HepG2 (cell line): ENCODE measurements around the gene NSD1. TPM values are rescaled to one million over a fixed set of nuclear protein-coding genes. Genes with fewer than 3 reads are reported as not detected.

Experiments used
- ARNT2 ChIP-seq: sonication (generic); formaldehyde crosslinking; IDR thresholded peaks from 2 replicates; pipeline ENCODE4 v1.8.0; 2022; ENCODE audit warnings: mild to moderate bottlenecking, low read depth, missing genetic modification reagents, moderate library complexity
- ASH2L ChIP-seq: fragments of 300-600, 200-600 bp; sonication (generic); IDR thresholded peaks from 2 replicates; pipeline ENCODE4 v1.7.0; 2017; ENCODE audit warnings: low read depth, mild to moderate bottlenecking, moderate library complexity, mixed read lengths, low read length; ENCODE audit not compliant: insufficient read length
- ATF7 ChIP-seq, 2 experiments: fragments of 450-650 bp in 1 of 2; sonication (generic) in 1 of 2; formaldehyde crosslinking in 1 of 2; IDR thresholded peaks; 2 replicates each; pipeline versions ENCODE4 v1.4.0 to v1.6.1; 2016 to 2020; ENCODE audit warnings: antibody characterized with exemption in 1 of 2, mild to moderate bottlenecking in 1 of 2, missing genetic modification reagents in 1 of 2
- CSRNP1 ChIP-seq: sonication (generic); formaldehyde crosslinking; IDR thresholded peaks from 2 replicates; pipeline ENCODE4 v1.8.1; 2023; ENCODE audit warnings: mild to moderate bottlenecking, missing genetic modification reagents
- GATA4 ChIP-seq: sonication (generic); IDR thresholded peaks from 2 replicates; pipeline ENCODE4 v1.6.1; 2016; ENCODE audit warnings: antibody characterized with exemption, low read depth, borderline replicate concordance
- IRF2 ChIP-seq: IDR thresholded peaks from 2 replicates; pipeline ENCODE4 v1.6.1; 2018; ENCODE audit warnings: missing genetic modification reagents, missing compliant biosample characterization
- KAT7 ChIP-seq: IDR thresholded peaks from 2 replicates; pipeline ENCODE4 v1.6.1; 2018; ENCODE audit warnings: borderline replicate concordance, missing compliant biosample characterization
- MED13 ChIP-seq: sonication (generic); formaldehyde crosslinking; IDR thresholded peaks from 2 replicates; pipeline ENCODE4 v1.5.0; 2020; ENCODE audit warnings: missing genetic modification reagents
- MIER2 ChIP-seq: IDR thresholded peaks from 2 replicates; pipeline ENCODE4 v1.6.1; 2016; ENCODE audit warnings: missing biosample characterization, missing genetic modification reagents
- REL ChIP-seq: sonication (generic); formaldehyde crosslinking; conservative IDR thresholded peaks from 2 replicates; pipeline ENCODE4 v1.8.0; 2022; ENCODE audit warnings: mild to moderate bottlenecking, missing genetic modification reagents, moderate library complexity
- SNAPC5 ChIP-seq: sonication (generic); formaldehyde crosslinking; IDR thresholded peaks from 2 replicates; pipeline ENCODE4 v1.8.1; 2023; ENCODE audit warnings: mild to moderate bottlenecking, missing genetic modification reagents, borderline replicate concordance
- ZFP90 ChIP-seq: sonication (generic); formaldehyde crosslinking; IDR thresholded peaks from 2 replicates; pipeline ENCODE4 v1.8.0; 2022; ENCODE audit warnings: missing genetic modification reagents, mild to moderate bottlenecking, inconsistent platforms, borderline replicate concordance
- ZFX ChIP-seq: sonication (generic); formaldehyde crosslinking; IDR thresholded peaks from 2 replicates; pipeline ENCODE4 v1.4.0; 2020; ENCODE audit warnings: mild to moderate bottlenecking, low read depth, missing genetic modification reagents, moderate library complexity
- ZMYM3 ChIP-seq: sonication (generic); formaldehyde crosslinking; IDR thresholded peaks from 2 replicates; pipeline ENCODE4 v1.5.1; 2020; ENCODE audit warnings: mild to moderate bottlenecking, missing genetic modification reagents
- ZNF280B ChIP-seq: sonication (generic); formaldehyde crosslinking; IDR thresholded peaks from 2 replicates; pipeline ENCODE4 v1.5.0; 2020; ENCODE audit warnings: missing genetic modification reagents, mild to moderate bottlenecking, borderline replicate concordance
- ZNF292 ChIP-seq: sonication (generic); formaldehyde crosslinking; IDR thresholded peaks from 2 replicates; pipeline ENCODE4 v1.8.1; 2022; ENCODE audit warnings: mild to moderate bottlenecking, low read depth, missing genetic modification reagents, borderline replicate concordance
- ZNF30 ChIP-seq: sonication (generic); formaldehyde crosslinking; IDR thresholded peaks from 2 replicates; pipeline ENCODE4 v1.5.0; 2020; ENCODE audit warnings: mild to moderate bottlenecking, missing genetic modification reagents
- ZNF33A ChIP-seq: sonication (generic); formaldehyde crosslinking; IDR thresholded peaks from 2 replicates; pipeline ENCODE4 v1.5.1; 2020; ENCODE audit warnings: missing genetic modification reagents, mild to moderate bottlenecking, moderate library complexity, borderline replicate concordance
- ZNF552 ChIP-seq: sonication (generic); formaldehyde crosslinking; IDR thresholded peaks from 2 replicates; pipeline ENCODE4 v1.9.0; 2022; ENCODE audit warnings: missing genetic modification reagents, mild to moderate bottlenecking, borderline replicate concordance
- ZNF652 ChIP-seq: IDR thresholded peaks from 2 replicates; pipeline ENCODE4 v1.6.1; 2016; ENCODE audit warnings: low read depth, borderline replicate concordance
- ZNF7 ChIP-seq: IDR thresholded peaks from 2 replicates; pipeline ENCODE4 v1.6.1; 2016; ENCODE audit warnings: missing biosample characterization, missing genetic modification reagents
- ZSCAN25 ChIP-seq: sonication (generic); formaldehyde crosslinking; IDR thresholded peaks from 2 replicates; pipeline ENCODE4 v1.8.0; 2022; ENCODE audit warnings: mild to moderate bottlenecking, missing genetic modification reagents
- polyA plus RNA-seq, 8 experiments: library from polyadenylated mRNA; depleted of rRNA in 3 of 8; stranded (reverse) in 7 of 8; unstranded in 1 of 8; fragments of >200 nt; fragmentation: Illumina TruSeq in 4 of 8; extraction: Trizol in 4 of 8; gene quantifications; 2 replicates each; pipeline versions ENCODE4 v1.2.1 to v1.2.3, GENCODE V29; 2011 to 2016; ENCODE audit warnings: low read depth in 4 of 8, missing spikeins in 1 of 8, mixed read lengths in 1 of 8; ENCODE audit not compliant: insufficient read depth in 1 of 8
- total RNA-seq, 5 experiments: library from RNA; depleted of rRNA; stranded (reverse); fragments of >200 nt; fragmentation: Illumina TruSeq; extraction: Trizol; gene quantifications; 2 replicates each; pipeline ENCODE4 v1.2.3, GENCODE V29; 2016; ENCODE audit warnings: low read depth in 1 of 5
- TF ChIP-seq, protein P1 (sequence below): fragments of 450-650 bp; IDR thresholded peaks from 2 replicates; pipeline ENCODE4 v1.6.1; 2017; ENCODE audit warnings: mild to moderate bottlenecking

NSD1 gene
- total and polyA plus RNA-seq, 2 of the 13 experiments (the other 11 are each of a cell fraction or from before 2014, with no cell fraction given), result 0.01 to 0.09 TPM

GRCh38 chr5:177097016-177097985 is 36.3 kb upstream of the NSD1 start (continued):
- TF ChIP-seq CSRNP1 (no peak), ZNF33A (CRISPR knock-in tag) (no peak), KAT7 (CRISPR knock-in tag) (no peak), ZNF7 (CRISPR knock-in tag) (no peak), MIER2 (CRISPR knock-in tag) (no peak), ZNF292 (CRISPR knock-in tag) (peak; percentile 53; the same call in 1 of the 2 replicates), ZMYM3 (CRISPR knock-in tag) (peak; percentile 40; the same call in 1 of the 2 replicates), SNAPC5 (no peak), ZSCAN25 (CRISPR knock-in tag) (peak; percentile 59; the same call in 1 of the 2 replicates), ZNF280B (CRISPR knock-in tag) (no peak), MED13 (no peak), IRF2 (no peak), ZNF552 (CRISPR knock-in tag) (no peak), ARNT2 (CRISPR knock-in tag) (no peak), REL (no peak), ZNF652 (no peak), GATA4 (no peak), ASH2L (no peak), ATF7 (IDR thresholded peaks at IDR 0.05) (no peak), ATF7 (CRISPR knock-in tag; IDR thresholded peaks at IDR 0.05) (no peak), ZFX (peak; percentile 70), ZNF30 (CRISPR knock-in tag) (no peak), ZFP90 (CRISPR knock-in tag) (0 out of 2 replicates have a peak, but pooled peaks have one; percentile 27)
- TF ChIP-seq, protein P1, sequence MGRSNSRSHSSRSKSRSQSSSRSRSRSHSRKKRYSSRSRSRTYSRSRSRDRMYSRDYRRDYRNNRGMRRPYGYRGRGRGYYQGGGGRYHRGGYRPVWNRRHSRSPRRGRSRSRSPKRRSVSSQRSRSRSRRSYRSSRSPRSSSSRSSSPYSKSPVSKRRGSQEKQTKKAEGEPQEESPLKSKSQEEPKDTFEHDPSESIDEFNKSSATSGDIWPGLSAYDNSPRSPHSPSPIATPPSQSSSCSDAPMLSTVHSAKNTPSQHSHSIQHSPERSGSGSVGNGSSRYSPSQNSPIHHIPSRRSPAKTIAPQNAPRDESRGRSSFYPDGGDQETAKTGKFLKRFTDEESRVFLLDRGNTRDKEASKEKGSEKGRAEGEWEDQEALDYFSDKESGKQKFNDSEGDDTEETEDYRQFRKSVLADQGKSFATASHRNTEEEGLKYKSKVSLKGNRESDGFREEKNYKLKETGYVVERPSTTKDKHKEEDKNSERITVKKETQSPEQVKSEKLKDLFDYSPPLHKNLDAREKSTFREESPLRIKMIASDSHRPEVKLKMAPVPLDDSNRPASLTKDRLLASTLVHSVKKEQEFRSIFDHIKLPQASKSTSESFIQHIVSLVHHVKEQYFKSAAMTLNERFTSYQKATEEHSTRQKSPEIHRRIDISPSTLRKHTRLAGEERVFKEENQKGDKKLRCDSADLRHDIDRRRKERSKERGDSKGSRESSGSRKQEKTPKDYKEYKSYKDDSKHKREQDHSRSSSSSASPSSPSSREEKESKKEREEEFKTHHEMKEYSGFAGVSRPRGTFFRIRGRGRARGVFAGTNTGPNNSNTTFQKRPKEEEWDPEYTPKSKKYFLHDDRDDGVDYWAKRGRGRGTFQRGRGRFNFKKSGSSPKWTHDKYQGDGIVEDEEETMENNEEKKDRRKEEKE, result no peak
